HCT116 (cell line): ENCODE measurements around the gene FKBP7.

ENCODE experiments used
- CTCF ChIP-seq, 3 experiments: fragments of 200-600 bp in 1 of 3; sonication (generic) in 1 of 3; IDR thresholded peaks in 2 of 3; conservative IDR thresholded peaks in 1 of 3; 2 replicates each; pipeline ENCODE4 v1.5.1; 2012 to 2017; ENCODE audit warnings: low read depth in 2 of 3, low read length in 2 of 3, antibody characterized with exemption in 1 of 3, borderline replicate concordance in 1 of 3, control low read depth in 1 of 3, mild to moderate bottlenecking in 1 of 3, mixed read lengths in 1 of 3, mixed run types in 1 of 3, moderate library complexity in 1 of 3; ENCODE audit not compliant: insufficient read depth in 1 of 3
- EZH2phosphoT487 ChIP-seq: fragments of 200-600 bp; IDR thresholded peaks from 2 replicates; pipeline ENCODE4 v1.6.1; 2018; ENCODE audit warnings: antibody characterized with exemption, borderline replicate concordance
- JUND ChIP-seq: IDR thresholded peaks from 2 replicates; pipeline ENCODE4 v1.6.1; 2012
- MAX ChIP-seq: IDR thresholded peaks from 2 replicates; pipeline ENCODE4 v1.6.1; 2012
- POLR2A ChIP-seq: IDR thresholded peaks from 2 replicates; pipeline ENCODE4 v1.7.0; 2011; ENCODE audit warnings: borderline replicate concordance; ENCODE audit not compliant: insufficient read depth, insufficient read length; ENCODE audit errors: extremely low read depth
- POLR2AphosphoS5 ChIP-seq: IDR thresholded peaks from 2 replicates; pipeline ENCODE4 v1.6.1; 2011; ENCODE audit warnings: mild to moderate bottlenecking, low read depth, low read length, moderate library complexity

- TF ChIP-seq POLR2AphosphoS5 = no peak
- TF ChIP-seq POLR2A = no peak
- TF ChIP-seq MAX = no peak
- no peak for TF ChIP-seq EZH2phosphoT487
- no peak for TF ChIP-seq CTCF (IDR thresholded peaks at IDR 0.05 in 2 of 3, conservative IDR thresholded peaks at IDR 0.05 in 1 of 3; ENCODE audit: borderline replicate concordance in 1 of 3, insufficient read depth in 1 of 3, low read depth in 2 of 3, low read length in 2 of 3)
- no peak for TF ChIP-seq JUND
Measured at GRCh38 chr2:178457390-178457886, 21.0 kb downstream of the FKBP7 start.
